Liver (tissue), 9 donors: ENCODE results near the gene TEX51. TPM values are rescaled to one million over a fixed set of nuclear protein-coding genes. Genes with fewer than 3 reads are reported as not detected.

Source experiments
- DNase-seq: peaks from one replicate; pipeline ENCODE4 v3.0.0-alpha.2; 2017; ENCODE audit warnings: low spot score
- H3K27ac ChIP-seq, 2 donors: one replicate each; pipeline ENCODE4 v1.7.0; 2013; ENCODE audit warnings: inconsistent platforms in 2 of 2, low read length in 2 of 2, control low read depth in 1 of 2, low read depth in 1 of 2, mild to moderate bottlenecking in 1 of 2
- H3K27me3 ChIP-seq, 4 donors: one replicate each; pipeline versions ENCODE4 v1.6.1 to v1.7.0; 2013; ENCODE audit warnings: low read length in 3 of 4, inconsistent platforms in 1 of 4, mild to moderate bottlenecking in 1 of 4, moderate library complexity in 1 of 4; ENCODE audit not compliant: control insufficient read depth in 4 of 4, insufficient read depth in 4 of 4
- H3K36me3 ChIP-seq, 4 donors: one replicate each; pipeline versions ENCODE4 v1.6.1 to v1.7.0; 2013; ENCODE audit warnings: low read length in 3 of 4, mild to moderate bottlenecking in 3 of 4, low read depth in 1 of 4, moderate library complexity in 1 of 4; ENCODE audit not compliant: control insufficient read depth in 4 of 4, insufficient read depth in 3 of 4
- H3K4me1 ChIP-seq, 4 donors: one replicate each; pipeline versions ENCODE4 v1.6.1 to v1.7.0; 2013; ENCODE audit warnings: low read length in 3 of 4, mild to moderate bottlenecking in 3 of 4, moderate library complexity in 1 of 4; ENCODE audit not compliant: control insufficient read depth in 4 of 4, insufficient read depth in 4 of 4
- H3K4me3 ChIP-seq, 3 donors: one replicate each; pipeline versions ENCODE4 v1.6.1 to v1.7.0; 2013; ENCODE audit warnings: low read length in 3 of 3, control low read depth in 1 of 3, low read depth in 1 of 3, mild to moderate bottlenecking in 1 of 3
- H3K9ac ChIP-seq, 2 donors: one replicate each; pipeline ENCODE4 v1.7.0; 2013; ENCODE audit warnings: low read length in 2 of 2, mild to moderate bottlenecking in 2 of 2, moderate library complexity in 2 of 2, control low read depth in 1 of 2, low read depth in 1 of 2
- H3K9me3 ChIP-seq, 4 donors: one replicate each; pipeline versions ENCODE4 v1.6.1 to v1.7.0; 2013; ENCODE audit warnings: low read length in 3 of 4; ENCODE audit not compliant: control insufficient read depth in 4 of 4
- CTCF ChIP-seq: fragments of 150-350 bp; IDR thresholded peaks from 2 replicates; pipeline ENCODE4 v1.5.1; 2017; ENCODE audit warnings: improper control_type of control experiment, low read depth, low read length; ENCODE audit not compliant: missing input control
- FOXA1 ChIP-seq: IDR thresholded peaks from 2 replicates; pipeline ENCODE4 v1.6.1; 2016; ENCODE audit warnings: antibody characterized with exemption
- FOXA2 ChIP-seq: IDR thresholded peaks from 2 replicates; pipeline ENCODE4 v1.6.1; 2016; ENCODE audit warnings: antibody characterized with exemption
- GABPA ChIP-seq, 2 donors: IDR thresholded peaks in 1 of 2; conservative IDR thresholded peaks in 1 of 2; 2 replicates each; pipeline ENCODE4 v1.6.1; 2016; ENCODE audit warnings: antibody characterized with exemption in 2 of 2, mild to moderate bottlenecking in 1 of 2, moderate library complexity in 1 of 2
- HNF4A ChIP-seq, 2 donors: conservative IDR thresholded peaks; 2 replicates each; pipeline ENCODE4 v1.6.1; 2016; ENCODE audit warnings: antibody characterized with exemption in 2 of 2, mild to moderate bottlenecking in 2 of 2
- JUND ChIP-seq, 2 donors: IDR thresholded peaks; 2 replicates each; pipeline ENCODE4 v1.6.1; 2016; ENCODE audit warnings: antibody characterized with exemption in 2 of 2
- MAX ChIP-seq: IDR thresholded peaks from 2 replicates; pipeline ENCODE4 v1.6.1; 2016; ENCODE audit warnings: antibody characterized with exemption
- NR2F2 ChIP-seq: IDR thresholded peaks from 2 replicates; pipeline ENCODE4 v1.6.1; 2016; ENCODE audit warnings: antibody characterized with exemption
- RAD21 ChIP-seq, 2 donors: IDR thresholded peaks; 2 replicates each; pipeline ENCODE4 v1.6.1; 2016; ENCODE audit warnings: antibody characterized with exemption in 2 of 2, mild to moderate bottlenecking in 2 of 2
- REST ChIP-seq: IDR thresholded peaks from 2 replicates; pipeline ENCODE4 v1.6.1; 2016; ENCODE audit warnings: antibody characterized with exemption, mild to moderate bottlenecking
- SP1 ChIP-seq: IDR thresholded peaks from 2 replicates; pipeline ENCODE4 v1.6.1; 2018; ENCODE audit warnings: antibody characterized with exemption, mild to moderate bottlenecking
- TAF1 ChIP-seq: conservative IDR thresholded peaks from 2 replicates; pipeline ENCODE4 v1.6.1; 2016; ENCODE audit warnings: antibody characterized with exemption, mild to moderate bottlenecking
- YY1 ChIP-seq: IDR thresholded peaks from 2 replicates; pipeline ENCODE4 v1.6.1; 2016; ENCODE audit warnings: antibody characterized with exemption, mild to moderate bottlenecking
- ZBTB33 ChIP-seq: IDR thresholded peaks from 2 replicates; pipeline ENCODE4 v1.6.1; 2016; ENCODE audit warnings: antibody characterized with exemption
- WGBS: extraction: QIAGEN DNeasy Blood & Tissue Kit; methylation state at CpG from one replicate; pipeline ENCODE4 v1.1.7; 2013; 5-methylcytosine and 5-hydroxymethylcytosine counted together
- polyA plus RNA-seq, 2 donors: library from polyadenylated mRNA; stranded (reverse) in 1 of 2; unstranded in 1 of 2; fragments of 200-250 nt in 1 of 2; fragments of >200 nt in 1 of 2; fragmentation: Nextera tagmentation in 1 of 2; extraction: Ambion mirVana in 1 of 2; gene quantifications; one replicate each; pipeline versions ENCODE4 v1.2.1 to v1.2.3, GENCODE V29; 2013 to 2015
- total RNA-seq, 2 donors: library from RNA; depleted of rRNA; stranded (reverse); fragments of >200 nt; gene quantifications; one replicate each; pipeline ENCODE4 v1.2.3, GENCODE V29; 2014
- donor health status: healthy.
- donor health status: healthy.
- donor health status: healthy.
- donor health status: healthy.
- donor health status: healthy.

TEX51 gene
- total and polyA plus RNA-seq, 4 donors: not detected

- Histone ChIP-seq H3K36me3 (no peaks in the 10 kb centered on the region), H3K27ac (no peak overlapping the region), H3K9me3 (no peaks in the 10 kb centered on the region), H3K4me3 (no peak overlapping the region), H3K9ac (no peak overlapping the region), H3K4me1 (no peaks in the 10 kb centered on the region), H3K27me3 (peaks cover 0 to 7% (median 0%) of the 10 kb centered on the region in 4 donors)
- no peak for DNase-seq
- TF ChIP-seq FOXA1: no peak
- TF ChIP-seq TAF1: no peak
- TF ChIP-seq REST: no peak
- no peak for TF ChIP-seq MAX
- TF ChIP-seq GABPA (IDR thresholded peaks at IDR 0.05 in 1 of 2, conservative IDR thresholded peaks at IDR 0.05 in 1 of 2): no peak
- TF ChIP-seq YY1: no peak
- no peak for TF ChIP-seq HNF4A (conservative IDR thresholded peaks at IDR 0.05)
- TF ChIP-seq ZBTB33: no peak
- TF ChIP-seq CTCF: no peak
- no peak for TF ChIP-seq NR2F2
- WGBS: 77% methylated on average over 4 of the region's 4 CpGs
Measured at GRCh38 chr2:126932529-126932928, 33.8 kb downstream of the TEX51 start.

- Histone ChIP-seq H3K27ac (no peak overlapping the region), H3K9me3 (no peaks in the 10 kb centered on the region), H3K27me3 (peaks cover 0 to 7% (median 0%) of the 10 kb centered on the region in 4 donors), H3K4me3 (no peak overlapping the region), H3K9ac (no peak overlapping the region), H3K4me1 (no peaks in the 10 kb centered on the region), H3K36me3 (no peaks in the 10 kb centered on the region)
- DNase-seq: no peak
- TF ChIP-seq ZBTB33 (no peak), FOXA2 (no peak), TAF1 (no peak), CTCF (no peak), SP1 (no peak), JUND (IDR thresholded peaks at IDR 0.05) (no peak), RAD21 (IDR thresholded peaks at IDR 0.05) (no peak)
- WGBS: 70% methylated on average over 14 of the region's 14 CpGs
Measured at GRCh38 chr2:126932966-126933710, 34.4 kb downstream of the TEX51 start.
